A549 (cell line): Measurements from ENCODE around the gene CLEC16A. TPM values are rescaled to one million over a fixed set of nuclear protein-coding genes. Genes with fewer than 3 reads are reported as not detected.

Experiments
- ATAC-seq, 2 experiments: fragments of 200-7000 bp in 1 of 2; fragments of >200 bp in 1 of 2; cut with Nextera tagmentation in 1 of 2; cut with Tn5 transposase in 1 of 2; 3 replicates each; pipeline versions ENCODE4 v1.8.0 to v1.9.1; 2018 to 2020; ENCODE audit warnings: mild to moderate bottlenecking in 1 of 2, moderate library complexity in 1 of 2
- CTCF ChIA-PET: fragments of 300-600 bp; sonication (Branson Sonifier 250); formaldehyde crosslinking; extraction: SDS; loops from one replicate; lab custom pipeline; 2021; ENCODE audit warnings: antibody characterized with exemption, inconsistent platforms; lab: Yijun Ruan, JAX
- POLR2A ChIA-PET: fragments of 350-600 bp; formaldehyde crosslinking; extraction: SDS; loops from one replicate; lab custom pipeline; 2021; ENCODE audit warnings: antibody characterized with exemption, inconsistent platforms; lab: Yijun Ruan, JAX
- DNase-seq, 2 experiments: peaks; one replicate each; pipeline versions ENCODE4 v3.0.0 to v3.0.0-alpha.2; 2011 to 2016; ENCODE audit warnings: low read depth in 1 of 2, low spot score in 1 of 2
- FAIRE-seq: peaks from 2 replicates; lab custom pipeline; 2011; peaks lifted over from hg19 to GRCh38; lab: Jason Lieb, UNC
- H3K27ac ChIP-seq, 2 experiments: fragments of >200 bp; sonication (Bioruptor Twin); formaldehyde crosslinking; 3 replicates each; pipeline ENCODE4 v1.5.1; 2016 to 2017
- H3K4me1 ChIP-seq: fragments of >200 bp; sonication (Bioruptor Twin); formaldehyde crosslinking; 3 replicates; pipeline ENCODE4 v1.6.1; 2016
- H3K4me2 ChIP-seq: fragments of >200 bp; sonication (Bioruptor Twin); formaldehyde crosslinking; 3 replicates; pipeline ENCODE4 v1.6.1; 2016
- H3K4me3 ChIP-seq: fragments of >200 bp; sonication (Bioruptor Twin); formaldehyde crosslinking; 3 replicates; pipeline ENCODE4 v1.5.1; 2016
- H3K9me3 ChIP-seq: fragments of >200 bp; sonication (Bioruptor Twin); formaldehyde crosslinking; 3 replicates; pipeline ENCODE4 v1.6.1; 2016
- BHLHE40 ChIP-seq: IDR thresholded peaks from 2 replicates; pipeline ENCODE4 v1.6.1; 2012; ENCODE audit warnings: low read depth, low read length, inconsistent platforms
- CBX2 ChIP-seq: fragments of 200-600 bp; sonication (generic); IDR thresholded peaks from 2 replicates; pipeline ENCODE4 v1.6.1; 2016; ENCODE audit warnings: low read depth, mild to moderate bottlenecking, borderline replicate concordance
- CEBPB ChIP-seq, 2 experiments: fragments of >200 bp in 1 of 2; sonication (Bioruptor Twin) in 1 of 2; formaldehyde crosslinking in 1 of 2; IDR thresholded peaks; 2 replicates each; pipeline ENCODE4 v1.6.1; 2012 to 2016
- CHD2 ChIP-seq: fragments of 150-350 bp; IDR thresholded peaks from 2 replicates; pipeline ENCODE4 v1.6.1; 2014; ENCODE audit warnings: low read length; ENCODE audit not compliant: partially characterized antibody
- EHF ChIP-seq: fragments of 250-450 bp; sonication (Bioruptor Pico); IDR thresholded peaks from 2 replicates; pipeline ENCODE4 v1.5.0; 2020; ENCODE audit warnings: mild to moderate bottlenecking
- EP300 ChIP-seq, 2 experiments: fragments of >200 bp; sonication (Bioruptor Twin); formaldehyde crosslinking; IDR thresholded peaks; 2 replicates in 1 of 2; 3 replicates in 1 of 2; pipeline ENCODE4 v1.6.1; 2016 to 2017
- ESRRA ChIP-seq: fragments of 150-350 bp; IDR thresholded peaks from 2 replicates; pipeline ENCODE4 v1.6.1; 2014; ENCODE audit warnings: mild to moderate bottlenecking, low read length, borderline replicate concordance
- FOSB ChIP-seq: fragments of 250-450 bp; sonication (Bioruptor Pico); IDR thresholded peaks from 2 replicates; pipeline ENCODE4 v1.5.0; 2020; ENCODE audit warnings: mild to moderate bottlenecking, moderate library complexity
- GATA3 ChIP-seq: IDR thresholded peaks from 2 replicates; pipeline ENCODE4 v1.6.1; 2012; ENCODE audit warnings: borderline replicate concordance
- HOXA7 ChIP-seq: fragments of 250-450 bp; sonication (Bioruptor Pico); IDR thresholded peaks from 2 replicates; pipeline ENCODE4 v1.5.0; 2020; ENCODE audit warnings: mild to moderate bottlenecking, moderate library complexity
- HOXB5 ChIP-seq: fragments of 250-450 bp; sonication (Bioruptor Pico); IDR thresholded peaks from 2 replicates; pipeline ENCODE4 v1.5.0; 2020; ENCODE audit warnings: mild to moderate bottlenecking, moderate library complexity
- KDM5A ChIP-seq: fragments of 200-600 bp; sonication (generic); IDR thresholded peaks from 2 replicates; pipeline ENCODE4 v1.6.1; 2016; ENCODE audit warnings: antibody characterized with exemption, mild to moderate bottlenecking
- MAFK ChIP-seq: fragments of 450-650 bp; IDR thresholded peaks from 2 replicates; pipeline ENCODE4 v1.6.1; 2014; ENCODE audit not compliant: partially characterized antibody
- POLR2A ChIP-seq: IDR thresholded peaks from 2 replicates; pipeline ENCODE4 v1.6.1; 2012; ENCODE audit warnings: mild to moderate bottlenecking, low read length
- POLR2AphosphoS2 ChIP-seq: conservative IDR thresholded peaks from 2 replicates; pipeline ENCODE4 v1.6.1; 2012; ENCODE audit warnings: low read length, improper control_type of control experiment, inconsistent platforms
- RFX5 ChIP-seq: fragments of 450-650 bp; IDR thresholded peaks from 2 replicates; pipeline ENCODE4 v1.7.1; 2014; ENCODE audit warnings: antibody characterized with exemption, mild to moderate bottlenecking, moderate library complexity
- RNF2 ChIP-seq: fragments of 200-600 bp; sonication (generic); IDR thresholded peaks from 2 replicates; pipeline ENCODE4 v1.6.1; 2016; ENCODE audit warnings: low read depth, mild to moderate bottlenecking, antibody characterized with exemption, moderate library complexity, borderline replicate concordance
- ZC3H11A ChIP-seq: fragments of 450-650 bp; IDR thresholded peaks from 2 replicates; pipeline ENCODE4 v1.6.1; 2014; ENCODE audit warnings: antibody characterized with exemption, mild to moderate bottlenecking
- ZNF302 ChIP-seq: fragments of 250-450 bp; sonication (Bioruptor Pico); IDR thresholded peaks from 2 replicates; pipeline ENCODE4 v1.9.0; 2021; ENCODE audit warnings: inconsistent platforms, mild to moderate bottlenecking, moderate library complexity
- ZSCAN20 ChIP-seq: fragments of 250-450 bp; sonication (Bioruptor Pico); IDR thresholded peaks from 2 replicates; pipeline ENCODE4 v1.8.0; 2022; ENCODE audit warnings: mild to moderate bottlenecking, moderate library complexity
- WGBS: methylation state at CpG from one replicate; pipeline ENCODE4 v1.1.6; 2017; ENCODE audit errors: missing lambda C conversion rate; 5-methylcytosine and 5-hydroxymethylcytosine counted together
- polyA plus RNA-seq, 4 experiments: library from polyadenylated mRNA; depleted of rRNA in 3 of 4; stranded (reverse); fragments of >200 nt; fragmentation: RNase III in 1 of 4; extraction: RNeasy Plus Mini Kit Qiagen cat#74134 plus additional on column Dnase treatment in 1 of 4; gene quantifications; 2 replicates in 3 of 4; 3 replicates in 1 of 4; pipeline ENCODE4 v1.2.3, GENCODE V29; 2011 to 2017
- TF ChIP-seq, protein P1 (sequence below): fragments of >200 bp; sonication (Bioruptor Twin); formaldehyde crosslinking; IDR thresholded peaks from 3 replicates; pipeline ENCODE4 v1.5.1; 2016
- TF ChIP-seq, protein P2 (sequence below): fragments of 450-650 bp; IDR thresholded peaks from 2 replicates; pipeline ENCODE4 v1.6.1; 2014; ENCODE audit warnings: antibody characterized with exemption
- TF ChIP-seq, protein P3 (sequence below): IDR thresholded peaks from 2 replicates; pipeline ENCODE4 v1.6.1; 2012; ENCODE audit warnings: low read depth, borderline replicate concordance

The CLEC16A gene
- polyA plus RNA-seq, 2 of the 4 experiments (the other 2 are of a cell fraction), result 8.3 to 10.4 TPM

DNA sequence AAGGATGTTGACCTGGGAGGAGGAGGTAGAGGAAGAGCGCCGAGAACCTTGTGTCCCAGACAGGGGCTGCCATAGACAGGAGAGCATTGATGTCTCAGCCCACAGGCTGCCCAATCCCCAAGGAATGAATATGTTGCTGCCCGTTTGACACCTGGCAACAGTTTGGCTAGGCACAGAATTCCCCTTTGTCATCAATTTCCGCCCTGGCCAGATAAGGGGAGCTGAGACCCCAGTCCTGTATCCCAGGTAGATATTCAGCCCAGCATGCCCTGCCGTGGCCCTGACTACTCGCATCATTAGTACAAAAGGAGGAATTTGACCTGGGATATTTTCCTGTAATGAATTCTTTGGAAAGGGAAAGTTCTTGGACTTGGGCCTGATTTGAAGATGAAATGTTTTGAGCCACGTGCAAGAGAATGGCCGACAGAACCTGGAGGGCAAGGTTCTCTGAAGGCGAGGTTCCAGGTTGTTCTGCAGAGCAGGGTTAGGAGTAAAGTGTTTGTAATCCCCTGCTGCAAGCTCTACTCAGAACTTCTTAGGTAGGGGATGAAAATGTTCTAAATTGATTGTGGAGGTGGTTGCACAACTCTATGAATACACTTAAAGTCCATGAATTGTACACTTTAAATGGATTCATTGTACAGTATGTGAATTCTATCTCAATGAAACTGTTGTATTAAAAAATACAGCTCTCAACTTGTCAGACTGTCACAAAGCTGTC lies 202.8 kb downstream of the CLEC16A start:
- DNase-seq, result no peak
- 85% methylated on average over 9 of the region's 9 CpGs for WGBS
- no peak overlapping the region for H3K4me3 ChIP-seq
- no peaks in the 10 kb centered on the region for H3K4me1 ChIP-seq
- no peak overlapping the region for H3K27ac ChIP-seq
- H3K4me2 ChIP-seq, result no peak overlapping the region
- no peak for FAIRE-seq
- no peaks in the 10 kb centered on the region for H3K9me3 ChIP-seq
- CTCF ChIA-PET, result no interaction called here
- TF ChIP-seq KDM5A (no peak), MAFK (peak; percentile 34)
- TF ChIP-seq, all 56 proteins: peak for 1
- POLR2A ChIA-PET, result no interaction called here
- ATAC-seq, result no peak

DNA sequence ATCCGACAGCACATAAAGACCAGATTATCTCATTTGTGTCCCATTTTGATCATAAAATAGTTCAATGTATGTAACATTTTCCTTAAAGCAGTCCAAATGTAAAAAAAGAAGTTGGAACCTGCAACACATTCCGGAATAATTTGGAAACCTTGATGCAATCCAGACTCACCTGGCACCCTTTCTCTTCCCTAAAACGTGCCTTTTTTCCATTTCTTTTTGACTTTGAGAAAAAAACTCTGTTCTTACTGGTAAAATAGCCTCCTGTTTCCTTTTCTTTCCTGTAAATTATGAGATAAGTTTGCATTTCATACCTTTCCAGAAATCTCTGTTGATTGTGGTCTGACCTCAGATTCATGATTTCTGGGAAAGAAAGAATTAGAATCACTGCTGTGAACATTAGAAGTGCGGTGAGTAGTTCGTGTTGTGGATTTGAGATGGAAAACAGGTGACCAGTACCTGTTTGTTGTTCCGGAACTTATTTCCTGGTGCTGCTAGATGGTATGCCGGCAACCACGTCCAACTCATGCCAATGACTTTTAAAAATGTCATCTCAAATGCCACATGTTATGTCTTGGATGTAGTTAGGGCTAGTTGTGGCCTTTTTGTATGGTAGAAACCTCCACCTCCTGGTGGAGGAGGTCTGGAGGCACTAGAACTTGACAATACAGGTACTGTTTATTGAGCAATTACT lies 203.5 kb downstream of the CLEC16A start:
- CTCF ChIA-PET, result no interaction called here
- no peak overlapping the region for H3K4me2 ChIP-seq
- H3K27ac ChIP-seq, result no peak overlapping the region
- H3K4me1 ChIP-seq, result no peaks in the 10 kb centered on the region
- DNase-seq, result no peak
- TF ChIP-seq, protein P1, sequence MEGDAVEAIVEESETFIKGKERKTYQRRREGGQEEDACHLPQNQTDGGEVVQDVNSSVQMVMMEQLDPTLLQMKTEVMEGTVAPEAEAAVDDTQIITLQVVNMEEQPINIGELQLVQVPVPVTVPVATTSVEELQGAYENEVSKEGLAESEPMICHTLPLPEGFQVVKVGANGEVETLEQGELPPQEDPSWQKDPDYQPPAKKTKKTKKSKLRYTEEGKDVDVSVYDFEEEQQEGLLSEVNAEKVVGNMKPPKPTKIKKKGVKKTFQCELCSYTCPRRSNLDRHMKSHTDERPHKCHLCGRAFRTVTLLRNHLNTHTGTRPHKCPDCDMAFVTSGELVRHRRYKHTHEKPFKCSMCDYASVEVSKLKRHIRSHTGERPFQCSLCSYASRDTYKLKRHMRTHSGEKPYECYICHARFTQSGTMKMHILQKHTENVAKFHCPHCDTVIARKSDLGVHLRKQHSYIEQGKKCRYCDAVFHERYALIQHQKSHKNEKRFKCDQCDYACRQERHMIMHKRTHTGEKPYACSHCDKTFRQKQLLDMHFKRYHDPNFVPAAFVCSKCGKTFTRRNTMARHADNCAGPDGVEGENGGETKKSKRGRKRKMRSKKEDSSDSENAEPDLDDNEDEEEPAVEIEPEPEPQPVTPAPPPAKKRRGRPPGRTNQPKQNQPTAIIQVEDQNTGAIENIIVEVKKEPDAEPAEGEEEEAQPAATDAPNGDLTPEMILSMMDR, result no peak
- TF ChIP-seq EP300 (IDR thresholded peaks at IDR 0.05) (no peak), POLR2AphosphoS2 (no peak), CHD2 (no peak), ESRRA (no peak), HOXA7 (CRISPR knock-in tag) (no peak), KDM5A (no peak), CEBPB (IDR thresholded peaks at IDR 0.05) (no peak), ZC3H11A (no peak)
- TF ChIP-seq, protein P2, sequence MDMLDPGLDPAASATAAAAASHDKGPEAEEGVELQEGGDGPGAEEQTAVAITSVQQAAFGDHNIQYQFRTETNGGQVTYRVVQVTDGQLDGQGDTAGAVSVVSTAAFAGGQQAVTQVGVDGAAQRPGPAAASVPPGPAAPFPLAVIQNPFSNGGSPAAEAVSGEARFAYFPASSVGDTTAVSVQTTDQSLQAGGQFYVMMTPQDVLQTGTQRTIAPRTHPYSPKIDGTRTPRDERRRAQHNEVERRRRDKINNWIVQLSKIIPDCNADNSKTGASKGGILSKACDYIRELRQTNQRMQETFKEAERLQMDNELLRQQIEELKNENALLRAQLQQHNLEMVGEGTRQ, result no peak
- TF ChIP-seq, all 56 proteins: peak for 0
- FAIRE-seq (no peak), ATAC-seq (no peak)
- H3K4me3 ChIP-seq, result no peak overlapping the region
- POLR2A ChIA-PET, result no interaction called here
- whole genome bisulfite sequencing, result 81% methylated on average over 8 of the region's 8 CpGs
- H3K9me3 ChIP-seq, result no peaks in the 10 kb centered on the region

DNA sequence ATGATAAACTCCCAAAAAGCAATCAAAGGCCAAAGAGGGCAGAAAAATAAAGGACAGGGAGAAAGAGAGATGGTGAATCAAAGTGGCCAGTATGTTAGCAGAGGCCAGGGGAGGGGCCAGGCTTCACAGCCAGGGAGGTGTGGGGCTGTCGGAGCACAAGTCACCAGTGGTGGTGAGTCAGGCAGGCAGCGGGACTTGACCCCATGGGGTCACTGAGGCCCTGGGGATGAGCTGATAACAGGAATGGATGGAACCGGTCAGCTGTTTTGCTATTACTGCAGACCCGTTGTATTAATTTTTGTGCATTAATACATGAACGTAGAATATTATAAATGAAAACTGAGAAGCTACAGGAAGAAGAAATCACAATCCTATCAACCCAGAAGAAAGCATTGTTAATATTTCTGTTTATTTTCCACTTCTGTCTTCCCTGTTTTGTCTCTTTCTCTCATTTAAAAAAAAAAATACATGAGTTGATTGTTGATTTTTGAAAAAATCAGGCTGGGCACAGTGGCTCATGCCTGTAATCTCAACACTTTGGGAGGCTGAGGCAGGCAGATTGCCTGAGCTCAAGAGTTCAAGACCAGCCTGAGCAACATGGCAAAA lies 204.8 kb downstream of the CLEC16A start:
- H3K4me1 ChIP-seq, result no peaks in the 10 kb centered on the region
- ChIA-PET POLR2A (interaction anchor here (0.5 to 0.7 kb wide), 2 partner anchors 10 to 12 kb away, joined by 3 to 4 read pairs; no protein-coding TSS in a partner anchor), CTCF (no interaction called here)
- H3K4me3 ChIP-seq, result no peak overlapping the region
- WGBS, result 51% methylated on average over 5 of the region's 5 CpGs
- no peak overlapping the region for H3K4me2 ChIP-seq
- TF ChIP-seq, protein P1, result no peak
- no peak for TF ChIP-seq CBX2
- TF ChIP-seq GATA3, result no peak
- TF ChIP-seq BHLHE40, result no peak
- no peak for TF ChIP-seq ZNF302
- no peak for TF ChIP-seq HOXB5 (CRISPR knock-in tag)
- TF ChIP-seq CEBPB (IDR thresholded peaks at IDR 0.05), result no peak
- TF ChIP-seq EHF, result no peak
- no peak for TF ChIP-seq POLR2A
- TF ChIP-seq, protein P3, sequence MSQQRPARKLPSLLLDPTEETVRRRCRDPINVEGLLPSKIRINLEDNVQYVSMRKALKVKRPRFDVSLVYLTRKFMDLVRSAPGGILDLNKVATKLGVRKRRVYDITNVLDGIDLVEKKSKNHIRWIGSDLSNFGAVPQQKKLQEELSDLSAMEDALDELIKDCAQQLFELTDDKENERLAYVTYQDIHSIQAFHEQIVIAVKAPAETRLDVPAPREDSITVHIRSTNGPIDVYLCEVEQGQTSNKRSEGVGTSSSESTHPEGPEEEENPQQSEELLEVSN, result no peak
- no peak for TF ChIP-seq HOXA7 (CRISPR knock-in tag)
- TF ChIP-seq RNF2, result no peak
- TF ChIP-seq RFX5, result no peak
- TF ChIP-seq FOSB (CRISPR knock-in tag), result no peak
- no peak for TF ChIP-seq ZSCAN20
- TF ChIP-seq CHD2, result no peak
- FAIRE-seq (no peak), ATAC-seq (peak in 1 of 2 experiments; percentile 52; a peak in 1 of 6 replicates), DNase-seq (no peak)
- no peak overlapping the region for H3K27ac ChIP-seq
- H3K9me3 ChIP-seq, result no peaks in the 10 kb centered on the region
